ENCODE data around the gene ACTR10.

GRCh38 chr14:58199726-58200479 lies at the start of gene ACTR10:
- TF ChIP-seq CTCF (IDR thresholded peaks at IDR 0.05) = no peak
- no peak for TF ChIP-seq EZH2phosphoT487 (IDR thresholded peaks at IDR 0.05)

Data from neural progenitor cell (in vitro differentiated cells).